Loucy (cell line): ENCODE measurements around the gene DBI.

Experiments used
- H2AFZ ChIP-seq: fragments of 200-600 bp; sonication (generic); 2 replicates; pipeline ENCODE4 v1.6.0; 2016; ENCODE audit warnings: antibody characterized with exemption, mild to moderate bottlenecking, low read length, moderate library complexity
- H3F3A ChIP-seq: fragments of 200-600 bp; 2 replicates; pipeline ENCODE4 v1.6.0; 2016; ENCODE audit warnings: antibody characterized with exemption, low read depth, mild to moderate bottlenecking
- H3K27me3 ChIP-seq: fragments of 200-600 bp; sonication (generic); 2 replicates; pipeline ENCODE4 v1.6.1; 2014; ENCODE audit warnings: low read length, mild to moderate bottlenecking; ENCODE audit not compliant: insufficient read depth, poor library complexity, severe bottlenecking
- H3K36me3 ChIP-seq: fragments of 200-600 bp; sonication (generic); 2 replicates; pipeline ENCODE4 v1.6.1; 2016; ENCODE audit warnings: low read length; ENCODE audit not compliant: insufficient read depth
- H3K4me1 ChIP-seq: fragments of 200-600 bp; sonication (generic); 2 replicates; pipeline ENCODE4 v1.5.1; 2014; ENCODE audit warnings: low read length, mild to moderate bottlenecking; ENCODE audit not compliant: insufficient read depth, poor library complexity, severe bottlenecking
- H3K4me2 ChIP-seq: fragments of 200-600 bp; sonication (generic); 2 replicates; pipeline ENCODE4 v1.6.0; 2014; ENCODE audit warnings: antibody characterized with exemption, low read length, low read depth, mild to moderate bottlenecking; ENCODE audit not compliant: poor library complexity, severe bottlenecking
- H3K4me3 ChIP-seq: fragments of 200-600 bp; sonication (generic); 2 replicates; pipeline ENCODE4 v1.5.1; 2014; ENCODE audit warnings: low read length, mild to moderate bottlenecking, mixed read lengths; ENCODE audit not compliant: poor library complexity, severe bottlenecking
- H3K79me2 ChIP-seq: fragments of 200-600 bp; sonication (generic); 2 replicates; pipeline ENCODE4 v1.6.1; 2014; ENCODE audit warnings: low read length; ENCODE audit not compliant: insufficient read depth
- H3K9ac ChIP-seq: fragments of 200-600 bp; sonication (generic); 2 replicates; pipeline ENCODE4 v1.6.0; 2014; ENCODE audit warnings: mild to moderate bottlenecking, low read depth, low read length, moderate library complexity; ENCODE audit not compliant: poor library complexity, severe bottlenecking
- H3K9me2 ChIP-seq: fragments of 200-600 bp; sonication (generic); replicated peaks from 2 replicates; pipeline ENCODE4 v1.6.1; 2016; ENCODE audit warnings: low read depth, low read length, mixed read lengths
- H3K9me3 ChIP-seq: fragments of 200-600 bp; sonication (generic); 2 replicates; pipeline ENCODE4 v1.6.1; 2014; ENCODE audit warnings: mild to moderate bottlenecking, antibody characterized with exemption, low read length, low read depth; ENCODE audit not compliant: insufficient read depth
- H4K20me1 ChIP-seq: fragments of 200-600 bp; sonication (generic); 2 replicates; pipeline ENCODE4 v1.6.0; 2014; ENCODE audit warnings: antibody characterized with exemption, low read length, mild to moderate bottlenecking; ENCODE audit not compliant: insufficient read depth, poor library complexity, severe bottlenecking
- EZH2phosphoT487 ChIP-seq: fragments of 200-600 bp; IDR thresholded peaks from 2 replicates; pipeline ENCODE4 v1.6.1; 2018; ENCODE audit warnings: antibody characterized with exemption, mild to moderate bottlenecking, moderate library complexity, borderline replicate concordance
- TF ChIP-seq, protein P1 (sequence below): fragments of 200-600 bp; sonication (generic); conservative IDR thresholded peaks from 2 replicates; pipeline ENCODE4 v1.5.1; 2014; ENCODE audit warnings: mild to moderate bottlenecking, antibody characterized with exemption, low read length

Gene DBI

GRCh38 chr2:119416299-119416923 lies 49.6 kb downstream of the DBI start:
- Histone ChIP-seq H3K27me3 (no peaks in the 10 kb centered on the region), H3K4me2 (no peak overlapping the region), H3K4me3 (no peak overlapping the region), H3K4me1 (peaks cover 21% of the 10 kb centered on the region), H3K9ac (no peak overlapping the region), H2AFZ (no peak overlapping the region), H3F3A (no peaks in the 10 kb centered on the region), H4K20me1 (no peaks in the 10 kb centered on the region), H3K9me2 (no peaks in the 10 kb centered on the region), H3K79me2 (no peaks in the 10 kb centered on the region), H3K36me3 (no peaks in the 10 kb centered on the region), H3K9me3 (no peaks in the 10 kb centered on the region)
- TF ChIP-seq, protein P1, sequence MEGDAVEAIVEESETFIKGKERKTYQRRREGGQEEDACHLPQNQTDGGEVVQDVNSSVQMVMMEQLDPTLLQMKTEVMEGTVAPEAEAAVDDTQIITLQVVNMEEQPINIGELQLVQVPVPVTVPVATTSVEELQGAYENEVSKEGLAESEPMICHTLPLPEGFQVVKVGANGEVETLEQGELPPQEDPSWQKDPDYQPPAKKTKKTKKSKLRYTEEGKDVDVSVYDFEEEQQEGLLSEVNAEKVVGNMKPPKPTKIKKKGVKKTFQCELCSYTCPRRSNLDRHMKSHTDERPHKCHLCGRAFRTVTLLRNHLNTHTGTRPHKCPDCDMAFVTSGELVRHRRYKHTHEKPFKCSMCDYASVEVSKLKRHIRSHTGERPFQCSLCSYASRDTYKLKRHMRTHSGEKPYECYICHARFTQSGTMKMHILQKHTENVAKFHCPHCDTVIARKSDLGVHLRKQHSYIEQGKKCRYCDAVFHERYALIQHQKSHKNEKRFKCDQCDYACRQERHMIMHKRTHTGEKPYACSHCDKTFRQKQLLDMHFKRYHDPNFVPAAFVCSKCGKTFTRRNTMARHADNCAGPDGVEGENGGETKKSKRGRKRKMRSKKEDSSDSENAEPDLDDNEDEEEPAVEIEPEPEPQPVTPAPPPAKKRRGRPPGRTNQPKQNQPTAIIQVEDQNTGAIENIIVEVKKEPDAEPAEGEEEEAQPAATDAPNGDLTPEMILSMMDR = no peak
- no peak for TF ChIP-seq EZH2phosphoT487

DNA sequence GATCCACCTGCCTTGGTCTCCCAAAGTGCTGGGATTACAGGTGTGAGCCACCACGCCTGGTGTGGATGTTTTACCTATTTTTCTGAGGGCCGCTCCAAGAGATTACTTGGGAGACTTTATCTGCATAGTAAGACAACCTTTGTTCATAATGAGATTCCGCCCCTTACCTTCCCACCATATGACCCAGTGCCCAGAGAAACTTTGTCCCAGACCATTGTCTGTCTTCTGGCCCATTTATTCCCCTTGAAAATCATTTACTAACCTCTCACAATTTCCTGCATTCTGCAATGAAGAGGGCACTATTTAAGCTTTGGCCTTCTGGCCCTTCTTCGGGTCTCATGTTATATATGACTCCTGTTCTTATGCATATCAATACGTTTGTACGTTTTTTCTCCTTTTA lies 51.1 kb downstream of the DBI start:
- Histone ChIP-seq H4K20me1 (no peaks in the 10 kb centered on the region), H3F3A (no peaks in the 10 kb centered on the region), H3K9me3 (no peaks in the 10 kb centered on the region), H3K27me3 (no peaks in the 10 kb centered on the region), H3K36me3 (no peaks in the 10 kb centered on the region), H3K9ac (no peak overlapping the region), H3K79me2 (no peaks in the 10 kb centered on the region), H3K4me2 (no peak overlapping the region), H3K4me1 (peaks cover 21% of the 10 kb centered on the region), H3K9me2 (no peaks in the 10 kb centered on the region), H3K4me3 (no peak overlapping the region), H2AFZ (no peak overlapping the region)
- TF ChIP-seq, protein P1 = no peak
- no peak for TF ChIP-seq EZH2phosphoT487

GRCh38 chr2:119419065-119419464 lies 52.3 kb downstream of the DBI start:
- H3K27me3 ChIP-seq = no peaks in the 10 kb centered on the region
- no peak overlapping the region for H2AFZ ChIP-seq
- H3K4me2 ChIP-seq = no peak overlapping the region
- H3K79me2 ChIP-seq = no peaks in the 10 kb centered on the region
- peaks cover 20% of the 10 kb centered on the region for H3K4me1 ChIP-seq
- H3K4me3 ChIP-seq = no peak overlapping the region
- no peaks in the 10 kb centered on the region for H3F3A ChIP-seq
- H3K36me3 ChIP-seq = no peaks in the 10 kb centered on the region
- no peak overlapping the region for H3K9ac ChIP-seq
- no peaks in the 10 kb centered on the region for H3K9me2 ChIP-seq
- TF ChIP-seq, protein P1 = no peak
- no peak for TF ChIP-seq EZH2phosphoT487
- no peaks in the 10 kb centered on the region for H4K20me1 ChIP-seq
- H3K9me3 ChIP-seq = no peaks in the 10 kb centered on the region
